GM12874 (cell line): ENCODE data around the gene ZNF431.

Experiments
- CTCF ChIP-seq: IDR thresholded peaks from 2 replicates; pipeline ENCODE4 v1.5.1; 2011; ENCODE audit warnings: low read depth, mild to moderate bottlenecking, control low read depth, low read length, moderate library complexity; ENCODE audit not compliant: insufficient read depth

ZNF431 gene

GRCh38 chr19:21149877-21150276 is 8.0 kb downstream of the ZNF431 start:
- TF ChIP-seq CTCF: no peak

DNA sequence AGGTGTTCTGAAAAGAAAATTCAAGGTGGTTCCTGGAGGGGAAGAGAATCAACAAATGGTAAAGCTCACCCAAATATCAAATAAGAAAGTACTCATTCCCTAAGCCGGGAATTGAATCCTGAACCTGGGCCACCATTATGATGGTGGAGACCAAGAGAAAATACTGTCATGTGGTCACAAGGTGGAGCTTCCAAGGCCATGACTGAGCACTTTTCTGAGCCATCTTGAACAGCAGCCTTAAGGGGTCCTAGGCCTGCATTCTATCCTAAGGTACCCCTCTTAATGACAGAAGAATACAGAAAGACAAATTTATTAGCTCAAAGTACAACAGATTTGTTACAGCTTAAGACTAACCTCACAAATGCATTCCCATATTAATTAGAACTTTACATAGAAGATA is 9.6 kb downstream of the ZNF431 start:
- TF ChIP-seq CTCF: no peak

DNA sequence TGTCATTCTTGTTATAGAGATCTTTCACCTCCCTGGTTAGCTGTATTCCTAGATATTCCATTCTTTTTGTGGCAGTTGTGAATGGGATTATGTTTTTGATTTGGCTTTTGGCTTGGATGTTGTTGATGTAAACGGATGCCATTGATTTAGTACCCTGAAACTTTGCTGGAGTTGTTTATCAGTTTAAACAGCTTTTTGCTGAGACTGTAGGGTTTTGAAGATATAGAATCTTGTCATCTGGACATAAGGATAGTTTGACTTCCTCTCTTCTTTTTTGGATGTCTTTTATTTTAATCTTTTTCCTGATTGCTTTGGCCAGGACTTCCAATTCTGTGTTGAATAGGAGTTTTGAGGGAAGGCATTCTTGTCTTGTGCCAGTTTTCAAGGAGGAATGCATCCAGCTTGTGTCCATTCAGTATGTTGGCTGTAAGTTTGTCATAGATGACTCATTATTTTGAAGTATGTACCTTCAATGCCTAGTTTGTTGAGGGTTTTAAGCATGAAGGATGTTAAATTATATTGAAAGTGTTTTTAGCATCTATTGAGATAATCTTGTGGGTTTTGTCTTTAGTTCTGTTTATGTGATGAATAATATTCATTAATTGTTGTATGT is 16.8 kb downstream of the ZNF431 start:
- TF ChIP-seq CTCF: no peak

- TF ChIP-seq CTCF: no peak
These were observed 22.7 kb downstream of the ZNF431 start for GRCh38 chr19:21164541-21164940.

DNA sequence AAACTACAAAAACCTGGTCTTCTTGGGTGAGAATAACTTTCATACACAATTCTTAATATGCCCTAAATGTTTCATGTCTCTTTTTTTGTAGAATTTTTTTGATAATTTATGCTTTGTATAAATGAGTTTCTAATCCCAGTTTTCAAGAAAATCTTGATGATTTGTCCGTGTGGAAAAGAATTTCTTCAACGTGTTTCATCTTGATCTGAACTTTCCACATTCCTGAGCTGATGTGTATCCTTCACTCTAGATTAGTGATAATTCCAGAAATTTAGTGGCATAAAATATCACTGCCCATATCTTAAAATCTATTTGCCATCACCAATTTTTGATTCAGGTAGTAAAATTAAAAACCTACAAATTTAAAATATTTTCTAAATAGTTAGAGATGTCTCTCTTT is 24.6 kb downstream of the ZNF431 start:
- TF ChIP-seq CTCF: no peak

DNA sequence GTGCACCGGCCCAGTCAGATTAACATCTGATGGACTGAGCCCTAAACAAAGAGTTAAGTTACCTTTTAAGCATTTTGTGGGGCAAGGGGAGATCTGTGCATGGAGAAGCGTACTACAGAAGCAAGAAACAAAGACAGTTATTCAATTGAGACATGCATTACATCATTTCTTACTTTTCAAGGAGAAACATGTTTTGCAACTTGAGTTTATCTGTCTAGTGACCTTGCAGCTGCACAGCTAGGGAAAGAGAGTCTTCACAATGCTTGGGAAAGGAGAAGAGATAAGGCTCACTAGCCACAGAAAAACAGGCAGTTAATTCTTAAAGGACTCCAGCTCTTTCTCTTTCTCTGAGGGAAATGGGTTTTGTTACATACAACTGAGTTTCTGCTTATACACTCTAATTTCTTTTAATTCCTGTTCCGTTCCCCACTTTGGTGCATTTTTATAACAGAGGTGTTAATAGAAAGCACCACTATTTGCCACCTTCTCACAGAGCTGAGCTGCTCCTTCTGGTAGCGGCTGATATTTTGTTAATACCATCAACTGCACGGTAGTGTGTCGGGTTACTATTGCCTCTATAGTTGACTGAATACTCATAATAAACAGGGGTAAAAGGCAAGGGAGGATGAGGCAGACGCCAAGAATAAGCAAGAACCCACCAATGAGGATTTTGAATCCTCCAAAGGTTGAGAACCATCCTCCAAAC is 55.9 kb downstream of the ZNF431 start:
- TF ChIP-seq CTCF: no peak

DNA sequence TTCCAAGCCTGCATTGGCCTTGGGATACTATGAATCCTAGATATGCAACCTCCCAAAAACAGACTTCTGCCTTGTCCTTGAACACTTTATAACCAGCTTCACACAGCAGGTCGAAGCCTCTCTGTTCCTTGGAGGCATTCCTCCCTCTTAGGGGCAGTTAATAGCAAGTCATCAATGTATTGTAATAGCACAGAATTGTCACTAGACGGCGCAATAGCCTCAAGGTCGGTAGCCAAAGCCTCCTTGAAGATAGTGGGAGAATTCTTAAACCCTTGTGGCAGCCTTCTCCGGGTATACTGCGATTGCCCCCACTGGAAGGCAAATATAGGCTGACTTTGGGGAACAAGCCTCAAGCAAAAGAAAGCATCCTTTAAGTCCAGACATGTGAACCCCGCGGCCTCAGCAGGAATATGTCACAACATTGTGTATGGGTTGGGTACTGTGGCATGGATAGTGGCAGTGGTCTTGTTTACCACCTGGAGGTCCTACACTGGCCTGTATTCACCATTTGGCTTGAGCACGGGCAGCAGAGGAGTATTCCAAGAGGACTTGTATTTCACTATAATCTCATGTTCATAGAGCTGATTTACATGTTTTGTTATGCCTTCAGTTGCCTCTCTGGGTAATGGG is 61.1 kb downstream of the ZNF431 start:
- peak; percentile 41; the same call in 1 of the 2 replicates for TF ChIP-seq CTCF
